Measurements from ENCODE around the gene CEP68. TPM values are rescaled to one million over a fixed set of nuclear protein-coding genes. Genes with fewer than 3 reads are reported as not detected.
"Not testable (repeated sequence)": the region's sequence is repeated elsewhere in the genome, so short reads cannot be mapped to it uniquely, and the experiment has no call there.

Gene CEP68
- total RNA-seq, 4 donors from 2014 or later = 21.6 to 40.4 (median 25.2) TPM

GRCh38 chr2:65018141-65018582 lies 38.1 kb upstream of the CEP68 start:
- no peaks in the 10 kb centered on the region for H3K27me3 ChIP-seq
- DNase-seq (ENCODE audit: low spot score in 2 of 2) = peak in 1 of 2 donors; percentile 48
- no peaks in the 10 kb centered on the region for H3K9me3 ChIP-seq
- TF ChIP-seq POLR2A (IDR thresholded peaks at IDR 0.05) = no peak
- no peak for TF ChIP-seq EP300 (IDR thresholded peaks at IDR 0.05)
- no peak for TF ChIP-seq CTCF (IDR thresholded peaks at IDR 0.05)
- no peaks in the 10 kb centered on the region for H3K4me1 ChIP-seq
- peaks cover 0 to 86% (median 0%) of the 10 kb centered on the region in 3 donors for H3K36me3 ChIP-seq
- 90 to 92% methylated on average over 15 of the region's 15 CpGs for WGBS, 2 donors
- peak overlapping the region in 2 of 4 donors; percentile 39 to 60 for H3K27ac ChIP-seq
- no peak overlapping the region for H3K4me3 ChIP-seq

DNA sequence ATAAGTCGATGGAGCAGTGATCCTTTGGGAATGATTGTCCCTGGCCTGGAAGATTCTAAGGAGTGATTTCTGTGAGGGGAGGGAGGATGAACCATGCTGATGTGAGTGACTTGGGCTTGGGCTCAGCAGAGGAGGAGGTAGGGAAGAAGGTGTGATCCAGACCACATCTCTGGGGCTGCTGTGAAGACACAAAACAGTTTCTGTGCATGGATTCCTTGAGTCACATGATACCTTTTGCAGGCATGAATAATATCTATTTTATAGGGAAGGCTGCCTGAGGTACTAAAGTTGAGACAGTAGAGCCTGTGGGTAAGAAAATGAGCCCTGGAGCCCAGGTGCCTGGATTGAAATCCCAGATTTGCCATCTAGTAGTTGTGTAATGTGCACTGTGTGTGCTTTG lies 37.2 kb upstream of the CEP68 start:
- H3K36me3 ChIP-seq = peaks cover 0 to 87% (median 0%) of the 10 kb centered on the region in 3 donors
- 65 to 83% methylated on average over 1 of the region's 1 CpG for WGBS, 2 donors
- H3K27me3 ChIP-seq = no peaks in the 10 kb centered on the region
- no peak overlapping the region for H3K4me3 ChIP-seq
- DNase-seq (ENCODE audit: low spot score in 2 of 2) = no peak
- H3K9me3 ChIP-seq = no peaks in the 10 kb centered on the region
- no peaks in the 10 kb centered on the region for H3K4me1 ChIP-seq
- TF ChIP-seq POLR2A (IDR thresholded peaks at IDR 0.05) (no peak), CTCF (IDR thresholded peaks at IDR 0.05) (no peak), EP300 (IDR thresholded peaks at IDR 0.05) (no peak)
- peak overlapping the region in 1 of 4 donors; percentile 60 for H3K27ac ChIP-seq

- no peak overlapping the region for H3K27ac ChIP-seq
- no peaks in the 10 kb centered on the region for H3K9me3 ChIP-seq
- WGBS, 2 donors = 67 to 84% methylated on average over 8 of the region's 8 CpGs
- DNase-seq (ENCODE audit: low spot score in 2 of 2) = no peak
- H3K36me3 ChIP-seq = peaks cover 0 to 82% (median 0%) of the 10 kb centered on the region in 3 donors
- no peaks in the 10 kb centered on the region for H3K27me3 ChIP-seq
- H3K4me1 ChIP-seq = no peaks in the 10 kb centered on the region
- TF ChIP-seq CTCF (IDR thresholded peaks at IDR 0.05) = no peak
- no peak for TF ChIP-seq POLR2A (IDR thresholded peaks at IDR 0.05)
- TF ChIP-seq EP300 (IDR thresholded peaks at IDR 0.05) = no peak
- H3K4me3 ChIP-seq = no peak overlapping the region
These were observed 36.5 kb upstream of the CEP68 start for GRCh38 chr2:65019675-65020195.

- not testable (repeated sequence) for H3K27ac ChIP-seq; DNase-seq (ENCODE audit: low spot score in 2 of 2); H3K27me3 ChIP-seq; H3K9me3 ChIP-seq; H3K4me3 ChIP-seq; H3K4me1 ChIP-seq
- WGBS, 2 donors = 90 to 91% methylated on average over 1 of the region's 1 CpG
- H3K36me3 ChIP-seq = peaks cover 0 to 80% (median 0%) of the 10 kb centered on the region in 3 donors
These were observed 36.0 kb upstream of the CEP68 start for GRCh38 chr2:65020251-65020650.

- Histone ChIP-seq H3K4me3 (no peak overlapping the region), H3K27ac (no peak overlapping the region), H3K4me1 (peaks cover 0 to 6% (median 0%) of the 10 kb centered on the region in 4 donors), H3K27me3 (no peaks in the 10 kb centered on the region), H3K9me3 (no peaks in the 10 kb centered on the region), H3K36me3 (peaks cover 0 to 77% (median 0%) of the 10 kb centered on the region in 3 donors)
- 88 to 91% methylated on average over 8 to 11 of the region's 11 CpGs for WGBS, 2 donors
- TF ChIP-seq POLR2A (IDR thresholded peaks at IDR 0.05) (no peak), CTCF (IDR thresholded peaks at IDR 0.05) (no peak), EP300 (IDR thresholded peaks at IDR 0.05) (no peak)
- no peak for DNase-seq (ENCODE audit: low spot score in 2 of 2)
These were observed 35.2 kb upstream of the CEP68 start for GRCh38 chr2:65020943-65021528.

Measured in tibial nerve (tissue), 4 donors.